Fibroblast of villous mesenchyme (primary cell): Measurements from ENCODE around the gene ARHGEF12. TPM values are rescaled to one million over a fixed set of nuclear protein-coding genes. Genes with fewer than 3 reads are reported as not detected.
A peak's percentile ranks its signal among the peaks of the same experiment; 100 is the strongest.

ENCODE experiments used
- DNase-seq: peaks from one replicate; pipeline ENCODE4 v3.0.0-alpha.2; 2010; ENCODE audit warnings: low read depth
- H3K4me3 ChIP-seq: 2 replicates; pipeline ENCODE4 v1.5.1; 2011; ENCODE audit warnings: low read depth, mild to moderate bottlenecking, low read length
- total RNA-seq: library from RNA; depleted of rRNA; stranded (reverse); fragments of >200 nt; gene quantifications from 2 replicates; pipeline ENCODE4 v1.2.3, GENCODE V29; 2012
- TF ChIP-seq, protein P1 (sequence below): IDR thresholded peaks from 2 replicates; pipeline ENCODE4 v1.5.1; 2012; ENCODE audit warnings: low read depth, mild to moderate bottlenecking, low read length; ENCODE audit not compliant: insufficient read depth

Gene ARHGEF12
- total RNA-seq, 1 donor = 143 TPM

GRCh38 chr11:120529911-120530310 lies 193.7 kb downstream of the ARHGEF12 start:
- no peak for DNase-seq
- no peak overlapping the region for H3K4me3 ChIP-seq
- TF ChIP-seq, protein P1, sequence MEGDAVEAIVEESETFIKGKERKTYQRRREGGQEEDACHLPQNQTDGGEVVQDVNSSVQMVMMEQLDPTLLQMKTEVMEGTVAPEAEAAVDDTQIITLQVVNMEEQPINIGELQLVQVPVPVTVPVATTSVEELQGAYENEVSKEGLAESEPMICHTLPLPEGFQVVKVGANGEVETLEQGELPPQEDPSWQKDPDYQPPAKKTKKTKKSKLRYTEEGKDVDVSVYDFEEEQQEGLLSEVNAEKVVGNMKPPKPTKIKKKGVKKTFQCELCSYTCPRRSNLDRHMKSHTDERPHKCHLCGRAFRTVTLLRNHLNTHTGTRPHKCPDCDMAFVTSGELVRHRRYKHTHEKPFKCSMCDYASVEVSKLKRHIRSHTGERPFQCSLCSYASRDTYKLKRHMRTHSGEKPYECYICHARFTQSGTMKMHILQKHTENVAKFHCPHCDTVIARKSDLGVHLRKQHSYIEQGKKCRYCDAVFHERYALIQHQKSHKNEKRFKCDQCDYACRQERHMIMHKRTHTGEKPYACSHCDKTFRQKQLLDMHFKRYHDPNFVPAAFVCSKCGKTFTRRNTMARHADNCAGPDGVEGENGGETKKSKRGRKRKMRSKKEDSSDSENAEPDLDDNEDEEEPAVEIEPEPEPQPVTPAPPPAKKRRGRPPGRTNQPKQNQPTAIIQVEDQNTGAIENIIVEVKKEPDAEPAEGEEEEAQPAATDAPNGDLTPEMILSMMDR = no peak

DNA sequence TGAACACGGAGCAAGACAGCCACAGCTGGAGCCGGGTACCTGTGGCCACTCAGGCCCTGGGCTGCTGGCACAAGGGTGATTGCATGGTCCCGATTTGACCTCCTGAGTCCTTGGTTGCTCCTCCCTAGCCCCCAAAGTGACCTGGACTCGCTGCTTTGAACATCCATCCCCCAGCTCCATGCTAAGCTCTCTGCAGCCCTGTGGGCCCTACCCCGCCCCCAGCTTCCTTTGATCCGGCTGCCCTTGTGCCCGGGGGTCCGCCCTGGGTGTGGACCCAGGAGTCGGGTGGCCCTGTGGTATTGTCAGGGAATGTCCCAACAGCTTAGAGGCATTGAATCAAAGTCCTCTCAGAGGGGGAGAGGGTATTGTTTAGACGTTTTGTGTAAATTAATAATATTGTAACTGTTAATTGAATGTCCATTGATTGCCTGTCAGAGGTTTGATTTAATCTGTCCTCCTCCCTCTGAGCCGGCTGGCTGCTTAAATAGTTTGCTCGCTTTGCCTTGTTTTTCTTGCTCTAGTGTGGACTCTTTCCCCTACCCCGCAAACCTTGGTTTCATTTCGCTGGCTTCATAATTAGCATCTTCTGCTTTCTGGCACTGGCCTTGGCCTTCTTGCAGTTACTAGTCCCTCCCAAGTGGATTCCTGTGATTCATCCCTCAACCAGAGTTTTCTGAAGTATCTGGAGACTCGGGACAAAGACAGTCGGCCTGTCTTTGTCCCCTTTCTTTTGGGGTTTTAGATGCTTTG lies 196.0 kb downstream of the ARHGEF12 start:
- TF ChIP-seq, protein P1 = no peak
- no peak overlapping the region for H3K4me3 ChIP-seq
- DNase-seq = peak; percentile 48

GRCh38 chr11:120532832-120533196 lies 196.6 kb downstream of the ARHGEF12 start:
- no peak overlapping the region for H3K4me3 ChIP-seq
- TF ChIP-seq, protein P1 = no peak
- DNase-seq = peak; percentile 40

GRCh38 chr11:120536091-120536796 lies 200.0 kb downstream of the ARHGEF12 start:
- no peak overlapping the region for H3K4me3 ChIP-seq
- TF ChIP-seq, protein P1 = no peak
- DNase-seq = no peak

GRCh38 chr11:120536797-120537169 lies 200.6 kb downstream of the ARHGEF12 start:
- TF ChIP-seq, protein P1 = no peak
- DNase-seq = no peak
- no peak overlapping the region for H3K4me3 ChIP-seq

DNA sequence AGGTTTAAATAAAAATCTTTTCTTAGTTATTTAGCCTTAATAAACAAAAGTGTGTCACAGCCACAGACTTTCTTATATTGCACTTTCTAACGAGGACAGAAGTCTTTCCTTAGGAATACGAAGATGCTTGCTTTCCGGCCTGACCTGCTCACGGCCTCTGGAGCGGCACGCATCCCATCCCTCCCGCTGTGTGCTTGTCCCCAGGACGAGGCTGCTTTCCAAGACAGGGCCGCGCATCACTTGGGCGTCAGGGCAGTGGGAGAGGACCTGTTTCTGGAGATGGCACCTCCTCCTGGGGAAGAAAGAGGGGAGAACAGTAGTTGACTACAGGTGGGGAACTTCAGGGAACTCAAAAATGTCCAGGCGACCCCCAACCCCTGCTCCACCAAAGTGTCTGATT lies 201.8 kb downstream of the ARHGEF12 start:
- TF ChIP-seq, protein P1 = no peak
- H3K4me3 ChIP-seq = no peak overlapping the region

GRCh38 chr11:120538707-120539106 lies 202.5 kb downstream of the ARHGEF12 start:
- TF ChIP-seq, protein P1 = no peak
- H3K4me3 ChIP-seq = no peak overlapping the region
- no peak for DNase-seq

More for the DNA sequence above, 201.8 kb downstream of the ARHGEF12 start:
- no peak for DNase-seq
